ENCODE results near the gene EHD1. TPM values are rescaled to one million over a fixed set of nuclear protein-coding genes. Genes with fewer than 3 reads are reported as not detected.

Gene EHD1
- total and polyA plus RNA-seq, 9 of the 15 experiments (the other 6 are each of a cell fraction or from before 2014, with no cell fraction given): 0.46 to 65.0 (median 16.4) TPM

- no peak for TF ChIP-seq ZNF318 (IDR thresholded peaks at IDR 0.05; ENCODE audit: borderline replicate concordance in 1 of 2, low read depth in 1 of 2)
- TF ChIP-seq KDM5B (IDR thresholded peaks at IDR 0.05; ENCODE audit: insufficient replicate concordance, low read depth, low read length): no peak
- TF ChIP-seq PHB2 (IDR thresholded peaks at IDR 0.05; ENCODE audit: low read depth): no peak
- TF ChIP-seq HNRNPLL (IDR thresholded peaks at IDR 0.05; ENCODE audit: low read depth, low read length, poor library complexity, severe bottlenecking): no peak
- no peak; the same call in 1 of the 2 replicates for TF ChIP-seq SMARCC2 (IDR thresholded peaks at IDR 0.05; ENCODE audit: low read depth)
- TF ChIP-seq MGA (IDR thresholded peaks at IDR 0.05): no peak
Observed at GRCh38 chr11:64870176-64870892, 8.1 kb downstream of the EHD1 start (continued).

All from K562 (cell line).